T-helper 2 cell treated with Interferon-gamma antibody and Interleukin-4, amounts not matched to agents 100 ng/mL and 5 ng/mL, for 36 hours (primary cell): ENCODE measurements around the gene INPP5B. TPM values are rescaled to one million over a fixed set of nuclear protein-coding genes. Genes with fewer than 3 reads are reported as not detected.
"Not testable (repeated sequence)": the region's sequence is repeated elsewhere in the genome, so short reads cannot be mapped to it uniquely, and the experiment has no call there.

Experiments
- intact Hi-C: fragments of 100-400 bp; cut with micrococcal nuclease; formaldehyde crosslinking; loops from one replicate; pipeline ENCODE4 v1.15.1; 2023
- total RNA-seq: library from RNA; stranded (reverse); gene quantifications from 2 replicates; pipeline ENCODE4 v1.2.3, GENCODE V29; 2022

INPP5B gene
- 28.8 and 32.8 TPM in 2 replicates for total RNA-seq

- intact Hi-C loops, result loop anchor here (1.0 kb wide), 1 partner anchor 16 kb away; no protein-coding TSS in a partner anchor
Observed at GRCh38 chr1:37946703-37947360, at the start of gene INPP5B. Gene INPP5B, minus strand, starts transcription at chr1:37947053. Its CDS starts 745 bp downstream, at chr1:37946308.

GRCh38 chr1:37995751-37996345 is 49.0 kb upstream of the INPP5B start:
- intact Hi-C loops, result no loop called here

GRCh38 chr1:37994886-37995566 is 48.2 kb upstream of the INPP5B start:
- intact Hi-C loops, result loop anchor here (5.0 kb wide), 2 partner anchors 188 to 443 kb away; partner anchors contain the start of genes C1orf122, SNIP1 and YRDC

- intact Hi-C loops, result loop anchor here (2.0 kb wide), 1 partner anchor 297 kb away; the partner anchor contains the start of gene CDCA8
Observed at GRCh38 chr1:37989361-37989930, 42.6 kb upstream of the INPP5B start.

- intact Hi-C loops, result loop anchor here (2.0 kb wide), 1 partner anchor 295 kb away; the partner anchor contains the start of gene CDCA8
Observed at GRCh38 chr1:37987679-37988078, 40.8 kb upstream of the INPP5B start.

- intact Hi-C loops, result no loop called here
Observed at GRCh38 chr1:37983546-37983945, 36.7 kb upstream of the INPP5B start.

- intact Hi-C loops, result no loop called here
Observed at GRCh38 chr1:37978541-37978940, 31.7 kb upstream of the INPP5B start.

GRCh38 chr1:37975083-37975482 is 28.2 kb upstream of the INPP5B start:
- intact Hi-C loops, result not testable (repeated sequence)

- intact Hi-C loops, result no loop called here
Observed at GRCh38 chr1:37974567-37974966, 27.7 kb upstream of the INPP5B start.

- intact Hi-C loops, result not testable (repeated sequence)
Observed at GRCh38 chr1:37973684-37974083, 26.8 kb upstream of the INPP5B start.

GRCh38 chr1:37965301-37965700 is 18.4 kb upstream of the INPP5B start:
- intact Hi-C loops, result no loop called here

GRCh38 chr1:37964106-37964505 is 17.3 kb upstream of the INPP5B start:
- intact Hi-C loops, result not testable (repeated sequence)

- intact Hi-C loops, result no loop called here
Observed at GRCh38 chr1:37958690-37959089, 11.8 kb upstream of the INPP5B start.

- intact Hi-C loops, result no loop called here
Observed at GRCh38 chr1:37955685-37956084, 8.8 kb upstream of the INPP5B start.

GRCh38 chr1:37954316-37954971 is 7.6 kb upstream of the INPP5B start:
- intact Hi-C loops, result no loop called here

- intact Hi-C loops, result no loop called here
Observed at GRCh38 chr1:37952738-37953137, 5.9 kb upstream of the INPP5B start.

- intact Hi-C loops, result no loop called here
Observed at GRCh38 chr1:37951783-37952624, 5.2 kb upstream of the INPP5B start.

GRCh38 chr1:37951041-37951782 is 4.4 kb upstream of the INPP5B start:
- intact Hi-C loops, result no loop called here

- intact Hi-C loops, result no loop called here
Observed at GRCh38 chr1:37949524-37950152, 2.8 kb upstream of the INPP5B start.
